Measurements from ENCODE around the gene DCST1.

DNA sequence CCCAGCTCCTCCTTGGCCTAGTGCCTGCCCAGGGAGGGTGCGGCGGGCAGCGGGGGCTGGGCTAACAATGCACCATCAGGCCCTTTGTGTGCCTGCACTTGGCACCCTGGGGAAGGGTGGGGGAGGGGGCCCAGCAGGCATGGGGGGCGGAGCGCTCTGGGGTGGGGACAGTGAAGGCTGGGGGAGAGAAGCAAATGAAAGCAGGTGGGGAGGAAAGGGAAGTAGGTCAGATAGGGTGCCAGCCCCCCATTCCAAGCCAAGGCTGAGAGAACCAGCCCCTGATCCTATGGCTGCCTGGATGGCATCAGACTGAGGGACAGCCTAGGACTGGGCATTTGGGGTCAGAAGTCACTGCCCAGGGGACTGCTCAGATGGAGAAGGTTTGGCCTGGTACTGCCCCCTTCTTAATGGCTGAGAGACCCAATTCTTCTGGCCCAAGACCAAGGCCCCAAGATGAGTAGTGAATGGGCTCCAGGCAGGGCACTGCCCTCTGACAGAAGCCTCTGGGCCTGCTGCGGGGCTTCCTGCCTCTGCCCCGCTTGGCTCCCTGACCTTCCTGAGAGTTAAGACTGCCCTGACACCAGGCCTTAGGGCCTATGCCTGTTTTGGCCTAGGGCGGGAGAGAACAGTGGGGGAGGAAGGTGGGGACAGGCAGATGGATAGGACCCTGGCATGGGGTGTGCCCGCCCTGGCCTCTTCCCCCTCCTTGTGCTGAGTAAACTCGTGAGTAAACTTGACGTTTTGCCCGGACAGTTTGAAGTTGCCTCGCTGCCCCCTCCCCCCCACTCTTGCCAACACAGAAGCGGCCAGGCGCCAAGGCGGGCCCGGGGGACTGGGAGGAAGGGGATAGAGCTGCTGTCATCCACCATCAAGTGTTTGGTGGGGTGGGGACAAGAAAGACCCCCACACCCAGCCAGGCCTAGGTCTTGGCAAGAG, 28.3 kb upstream of the DCST1 start:
- TF ChIP-seq, protein P1, sequence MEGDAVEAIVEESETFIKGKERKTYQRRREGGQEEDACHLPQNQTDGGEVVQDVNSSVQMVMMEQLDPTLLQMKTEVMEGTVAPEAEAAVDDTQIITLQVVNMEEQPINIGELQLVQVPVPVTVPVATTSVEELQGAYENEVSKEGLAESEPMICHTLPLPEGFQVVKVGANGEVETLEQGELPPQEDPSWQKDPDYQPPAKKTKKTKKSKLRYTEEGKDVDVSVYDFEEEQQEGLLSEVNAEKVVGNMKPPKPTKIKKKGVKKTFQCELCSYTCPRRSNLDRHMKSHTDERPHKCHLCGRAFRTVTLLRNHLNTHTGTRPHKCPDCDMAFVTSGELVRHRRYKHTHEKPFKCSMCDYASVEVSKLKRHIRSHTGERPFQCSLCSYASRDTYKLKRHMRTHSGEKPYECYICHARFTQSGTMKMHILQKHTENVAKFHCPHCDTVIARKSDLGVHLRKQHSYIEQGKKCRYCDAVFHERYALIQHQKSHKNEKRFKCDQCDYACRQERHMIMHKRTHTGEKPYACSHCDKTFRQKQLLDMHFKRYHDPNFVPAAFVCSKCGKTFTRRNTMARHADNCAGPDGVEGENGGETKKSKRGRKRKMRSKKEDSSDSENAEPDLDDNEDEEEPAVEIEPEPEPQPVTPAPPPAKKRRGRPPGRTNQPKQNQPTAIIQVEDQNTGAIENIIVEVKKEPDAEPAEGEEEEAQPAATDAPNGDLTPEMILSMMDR (conservative IDR thresholded peaks at IDR 0.05; ENCODE audit: low read length), result no peak
- TF ChIP-seq EZH2phosphoT487 (IDR thresholded peaks at IDR 0.05; ENCODE audit: borderline replicate concordance, low read depth, low read length), result no peak
